HG02970 (cell line): ENCODE measurements around the gene OSM.

Experiments used
- ATAC-seq: cut with Tn5 transposase; IDR thresholded peaks from one replicate; pipeline ENCODE4 v1.9.1; 2021; ENCODE audit warnings: mild to moderate bottlenecking, moderate library complexity, moderate number of reproducible peaks; ENCODE audit not compliant: unreplicated experiment, low FRiP score

The OSM gene

GRCh38 chr22:30214703-30215407 is 51.8 kb downstream of the OSM start:
- no peak for ATAC-seq

- ATAC-seq: no peak
Measured at GRCh38 chr22:30212996-30213441, 53.6 kb downstream of the OSM start.
